ENCODE results near the gene OSBPL1A. TPM values are rescaled to one million over a fixed set of nuclear protein-coding genes. Genes with fewer than 3 reads are reported as not detected.
"Not testable (repeated sequence)": the region's sequence is repeated elsewhere in the genome, so short reads cannot be mapped to it uniquely, and the experiment has no call there.

The OSBPL1A gene
- total RNA-seq, 1 experiment from 2014 or later, result 28.9 TPM

- in situ Hi-C loops (cut with HindIII; ENCODE audit: low pct_unique_long_range_greater_than_20kb, low sequenced_read_pairs), result no loop called here
- no peak for DNase-seq (ENCODE audit: low read depth)
These were observed 220.0 kb downstream of the OSBPL1A start for GRCh38 chr18:24177499-24178133.

GRCh38 chr18:24176727-24177416 lies 220.8 kb downstream of the OSBPL1A start:
- in situ Hi-C loops (cut with HindIII; ENCODE audit: low pct_unique_long_range_greater_than_20kb, low sequenced_read_pairs), result no loop called here
- peak; percentile 20 for DNase-seq (ENCODE audit: low read depth)

GRCh38 chr18:24173997-24174396 lies 223.6 kb downstream of the OSBPL1A start:
- no peak for DNase-seq (ENCODE audit: low read depth)
- in situ Hi-C loops (cut with HindIII; ENCODE audit: low pct_unique_long_range_greater_than_20kb, low sequenced_read_pairs), result no loop called here

- DNase-seq (ENCODE audit: low read depth), result no peak
- in situ Hi-C loops (cut with HindIII; ENCODE audit: low pct_unique_long_range_greater_than_20kb, low sequenced_read_pairs), result no loop called here
These were observed 227.3 kb downstream of the OSBPL1A start for GRCh38 chr18:24170360-24170759.

GRCh38 chr18:24168496-24168895 lies 229.1 kb downstream of the OSBPL1A start:
- DNase-seq (ENCODE audit: low read depth), result no peak
- in situ Hi-C loops (cut with HindIII; ENCODE audit: low pct_unique_long_range_greater_than_20kb, low sequenced_read_pairs), result no loop called here

- no peak for DNase-seq (ENCODE audit: low read depth)
- in situ Hi-C loops (cut with HindIII; ENCODE audit: low pct_unique_long_range_greater_than_20kb, low sequenced_read_pairs), result no loop called here
These were observed 236.3 kb downstream of the OSBPL1A start for GRCh38 chr18:24161304-24161703.

GRCh38 chr18:24160086-24160485 lies 237.5 kb downstream of the OSBPL1A start:
- no peak for DNase-seq (ENCODE audit: low read depth)
- in situ Hi-C loops (cut with HindIII; ENCODE audit: low pct_unique_long_range_greater_than_20kb, low sequenced_read_pairs), result no loop called here

GRCh38 chr18:24157855-24158254 lies 239.8 kb downstream of the OSBPL1A start:
- DNase-seq (ENCODE audit: low read depth), result no peak
- in situ Hi-C loops (cut with HindIII; ENCODE audit: low pct_unique_long_range_greater_than_20kb, low sequenced_read_pairs), result no loop called here

- in situ Hi-C loops (cut with HindIII; ENCODE audit: low pct_unique_long_range_greater_than_20kb, low sequenced_read_pairs), result no loop called here
- no peak for DNase-seq (ENCODE audit: low read depth)
These were observed 244.2 kb downstream of the OSBPL1A start for GRCh38 chr18:24153397-24153796.

- in situ Hi-C loops (cut with HindIII; ENCODE audit: low pct_unique_long_range_greater_than_20kb, low sequenced_read_pairs); DNase-seq (ENCODE audit: low read depth): not testable (repeated sequence)
These were observed 248.0 kb downstream of the OSBPL1A start for GRCh38 chr18:24149591-24149990.

GRCh38 chr18:24142376-24142775 lies 255.2 kb downstream of the OSBPL1A start:
- in situ Hi-C loops (cut with HindIII; ENCODE audit: low pct_unique_long_range_greater_than_20kb, low sequenced_read_pairs), result no loop called here

GRCh38 chr18:24140697-24141096 lies 256.9 kb downstream of the OSBPL1A start:
- DNase-seq (ENCODE audit: low read depth), result no peak
- in situ Hi-C loops (cut with HindIII; ENCODE audit: low pct_unique_long_range_greater_than_20kb, low sequenced_read_pairs), result no loop called here

More at GRCh38 chr18:24142376-24142775, 255.2 kb downstream of the OSBPL1A start:
- no peak for DNase-seq (ENCODE audit: low read depth)

GRCh38 chr18:24138789-24139616 lies 258.6 kb downstream of the OSBPL1A start, which contains the start of gene CABYR:
Gene CABYR, plus strand, starts transcription at chr18:24139062. Its CDS starts 4,053 bp downstream, at chr18:24143115.
- in situ Hi-C loops (cut with HindIII; ENCODE audit: low pct_unique_long_range_greater_than_20kb, low sequenced_read_pairs), result no loop called here
- peak; percentile 80 for DNase-seq (ENCODE audit: low read depth)

- in situ Hi-C loops (cut with HindIII; ENCODE audit: low pct_unique_long_range_greater_than_20kb, low sequenced_read_pairs), result no loop called here
- no peak for DNase-seq (ENCODE audit: low read depth)
These were observed 259.2 kb downstream of the OSBPL1A start for GRCh38 chr18:24138409-24138788.

GRCh38 chr18:24136967-24137373 lies 260.7 kb downstream of the OSBPL1A start:
- peak; percentile 75 for DNase-seq (ENCODE audit: low read depth)
- in situ Hi-C loops (cut with HindIII; ENCODE audit: low pct_unique_long_range_greater_than_20kb, low sequenced_read_pairs), result no loop called here

GRCh38 chr18:24130494-24130893 lies 267.1 kb downstream of the OSBPL1A start:
- in situ Hi-C loops (cut with HindIII; ENCODE audit: low pct_unique_long_range_greater_than_20kb, low sequenced_read_pairs), result no loop called here
- no peak for DNase-seq (ENCODE audit: low read depth)

GRCh38 chr18:24128700-24129099 lies 268.9 kb downstream of the OSBPL1A start:
- no peak for DNase-seq (ENCODE audit: low read depth)
- in situ Hi-C loops (cut with HindIII; ENCODE audit: low pct_unique_long_range_greater_than_20kb, low sequenced_read_pairs), result no loop called here

- DNase-seq (ENCODE audit: low read depth), result no peak
These were observed 269.9 kb downstream of the OSBPL1A start for GRCh38 chr18:24127735-24128134.

More at GRCh38 chr18:24127735-24128134, 269.9 kb downstream of the OSBPL1A start:
- in situ Hi-C loops (cut with HindIII; ENCODE audit: low pct_unique_long_range_greater_than_20kb, low sequenced_read_pairs), result no loop called here

Measured in Caki2 (cell line).